HL-60/S4 treated with retinoic acid at 250 ng/mL for 4 days and 3 days (cell line): Measurements from ENCODE around the gene CAMKK2.
"Not testable (repeated sequence)": the region's sequence is repeated elsewhere in the genome, so short reads cannot be mapped to it uniquely, and the experiment has no call there.

Experiments
- in situ Hi-C: fragments of 300-500 bp; cut with MboI; formaldehyde crosslinking; loops from 2 replicates; pipeline ENCODE4 v1.7.0; 2022; ENCODE audit warnings: low sequenced_read_pairs

The CAMKK2 gene

DNA sequence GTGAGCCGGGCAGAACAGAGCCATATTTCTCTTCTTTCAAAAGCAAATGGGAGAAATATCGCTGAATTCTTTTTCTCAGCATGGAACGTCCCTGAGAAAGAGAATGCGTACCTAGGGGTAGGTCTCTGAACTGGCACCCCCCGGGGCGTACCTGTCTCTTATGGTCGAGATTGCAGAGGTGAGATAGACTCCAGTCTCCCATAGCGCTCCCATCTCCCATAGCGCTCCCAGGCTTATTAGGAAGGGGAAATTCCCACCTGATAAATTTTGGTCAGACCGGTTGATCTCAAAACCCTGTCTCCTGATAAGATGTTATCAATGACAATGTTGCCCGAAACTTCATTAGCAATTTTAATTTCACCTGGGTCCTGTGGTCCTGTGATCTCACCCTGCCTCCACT lies 16.0 kb downstream of the CAMKK2 start:
- in situ Hi-C loops, result not testable (repeated sequence)

DNA sequence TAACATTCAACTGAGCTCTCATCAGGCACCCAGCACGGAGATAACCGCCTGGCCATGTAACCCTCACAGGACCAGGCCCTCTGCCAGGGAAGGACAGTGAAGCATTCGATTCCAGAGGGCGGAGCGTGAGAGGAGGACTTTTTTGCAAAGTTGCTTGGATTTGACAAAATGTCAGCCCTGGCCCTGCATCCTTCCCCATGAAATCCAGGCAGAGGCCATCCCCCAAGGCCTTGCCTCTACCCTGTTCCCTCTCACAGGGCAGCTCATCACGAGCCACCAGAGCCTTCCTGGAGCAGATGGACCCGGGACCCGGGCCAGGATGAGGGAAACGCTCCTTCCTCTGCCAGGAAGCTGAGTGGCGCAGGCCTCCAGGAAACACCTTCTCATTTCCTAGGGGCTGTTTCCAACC lies 17.0 kb downstream of the CAMKK2 start:
- in situ Hi-C loops, result no loop called here

DNA sequence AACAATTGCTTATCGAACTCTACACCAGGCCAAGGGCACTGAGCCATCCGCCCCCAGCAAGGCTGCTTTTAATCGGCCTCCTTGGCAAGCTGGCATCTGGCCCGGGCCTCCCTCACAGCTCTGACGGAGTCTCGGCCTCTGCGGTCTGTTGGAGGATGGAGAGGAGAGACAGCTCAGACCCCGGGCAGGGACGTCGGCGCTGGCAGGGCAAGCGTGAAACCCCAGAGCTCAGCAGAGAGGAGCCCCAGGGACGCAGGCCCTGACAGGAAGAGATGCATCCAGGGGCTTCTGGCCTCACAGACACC lies 17.5 kb downstream of the CAMKK2 start:
- in situ Hi-C loops, result no loop called here

DNA sequence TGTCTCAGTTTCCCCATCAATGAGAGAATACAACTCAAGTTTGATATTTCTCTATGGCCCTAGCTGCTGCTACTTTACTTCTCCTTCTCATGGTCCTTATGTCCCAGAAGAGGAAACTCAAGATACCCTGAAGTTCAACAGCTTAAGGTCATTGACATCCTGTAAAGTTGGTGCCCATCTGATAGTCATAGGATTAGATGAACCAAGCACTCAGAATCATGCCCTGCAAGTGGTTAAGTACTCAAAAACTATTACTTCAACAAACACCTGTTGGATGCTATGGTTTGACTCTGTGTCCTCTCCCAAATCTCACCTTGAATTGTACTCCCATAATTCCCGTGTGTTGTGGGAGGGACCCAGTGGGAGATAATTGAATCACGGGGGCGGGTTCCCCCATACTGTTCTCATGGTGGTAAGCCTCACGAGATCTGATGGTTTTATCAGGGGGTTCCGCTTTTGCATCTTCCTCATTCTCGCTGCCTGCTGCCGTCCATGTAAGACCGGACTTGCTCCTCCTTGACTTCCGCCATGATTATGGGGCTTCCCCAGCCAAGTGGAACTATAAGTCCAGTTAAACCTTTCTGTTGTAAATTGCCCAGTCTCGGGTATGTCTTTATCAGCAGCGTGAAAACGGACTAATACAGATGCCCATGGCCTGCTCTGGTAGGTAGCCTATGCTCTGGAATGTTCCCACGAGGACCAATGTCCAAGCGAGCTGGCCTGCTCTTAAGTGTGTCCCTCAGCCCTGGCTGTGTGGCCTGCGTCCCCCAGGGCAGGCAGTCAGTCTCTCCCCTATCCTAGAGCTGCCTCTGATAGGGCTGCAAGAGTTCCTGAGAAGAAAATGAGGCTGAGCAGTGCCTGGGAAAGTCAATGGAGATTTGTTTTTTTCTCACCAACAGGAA lies 18.1 kb downstream of the CAMKK2 start:
- in situ Hi-C loops, result no loop called here

DNA sequence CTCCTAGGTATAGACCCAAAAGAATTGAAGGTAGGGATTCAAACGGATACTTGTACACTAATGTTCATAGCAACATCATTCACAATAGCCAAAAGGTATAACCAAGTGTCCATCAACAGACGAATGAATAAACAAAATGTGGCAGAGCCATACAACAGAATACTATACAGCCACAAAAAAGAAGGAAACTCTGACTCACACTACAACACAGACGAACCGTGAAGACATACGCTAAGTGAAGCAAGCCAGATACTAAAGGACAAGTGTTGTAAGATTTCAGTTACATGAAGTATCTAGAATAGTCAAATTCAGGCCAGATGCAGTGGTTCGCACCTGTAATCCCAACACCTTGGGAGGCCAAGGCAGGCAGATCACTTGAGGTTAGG lies 19.1 kb downstream of the CAMKK2 start:
- in situ Hi-C loops, result no loop called here

DNA sequence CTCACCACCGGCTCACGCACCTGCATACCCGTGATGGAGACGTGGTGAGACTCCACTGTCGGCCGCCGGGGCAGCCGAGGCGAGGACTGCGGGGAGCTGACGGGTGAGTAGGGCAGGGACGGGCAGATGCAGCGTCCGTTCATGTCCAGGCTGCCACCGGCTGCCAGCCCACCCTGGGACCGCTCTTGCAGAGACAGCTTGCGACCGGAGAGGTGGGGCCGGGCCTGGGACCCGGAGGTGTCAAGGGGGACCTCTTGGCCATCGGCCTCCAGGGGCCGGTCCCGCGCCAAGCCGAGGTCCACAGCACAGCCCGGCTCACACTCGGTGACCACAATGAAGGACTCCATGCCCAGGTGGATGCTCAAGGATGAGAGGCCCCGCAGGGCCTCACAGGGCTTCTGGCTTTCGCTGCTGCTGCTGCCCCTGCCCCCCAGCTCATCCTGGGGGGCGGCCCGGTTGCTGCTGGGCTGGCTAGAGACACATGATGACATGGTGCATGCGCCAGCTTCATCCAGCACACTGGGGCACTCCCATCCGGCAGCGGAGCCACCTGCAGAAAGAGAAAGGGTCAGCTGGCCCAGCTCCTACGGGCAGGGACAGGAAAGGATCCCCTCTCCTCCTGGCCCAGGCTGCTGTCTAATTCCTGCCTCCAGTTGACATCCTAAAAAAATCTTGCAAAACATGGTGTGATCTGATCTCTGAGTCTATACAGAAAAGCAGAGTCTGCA lies 22.3 kb downstream of the CAMKK2 start:
- in situ Hi-C loops, result no loop called here

DNA sequence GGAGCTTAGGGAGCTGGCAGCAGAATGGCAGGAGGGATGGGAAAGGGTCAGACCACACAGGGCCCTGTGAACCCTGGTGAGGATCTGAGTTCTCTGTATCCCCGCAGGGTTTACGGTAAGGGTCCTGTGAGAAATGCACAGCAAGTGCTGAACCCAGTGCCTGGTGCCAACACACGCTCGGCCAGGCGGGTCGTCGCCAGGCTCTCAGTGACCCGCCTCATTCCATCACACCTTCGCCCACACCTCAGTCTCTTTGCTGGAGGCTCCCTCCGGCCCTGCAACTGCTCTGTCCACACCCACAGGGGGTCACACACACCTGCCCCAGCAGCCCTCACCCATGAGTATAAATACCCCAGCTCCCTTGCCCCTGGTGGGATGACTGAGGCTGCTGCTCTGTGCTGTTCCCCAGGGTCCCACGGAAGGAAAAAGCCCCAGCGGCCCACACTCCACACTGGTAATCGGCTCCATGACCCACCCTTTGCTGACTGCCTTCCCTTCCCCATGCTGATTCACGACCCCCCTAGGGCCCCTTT lies 23.1 kb downstream of the CAMKK2 start:
- in situ Hi-C loops, result no loop called here

DNA sequence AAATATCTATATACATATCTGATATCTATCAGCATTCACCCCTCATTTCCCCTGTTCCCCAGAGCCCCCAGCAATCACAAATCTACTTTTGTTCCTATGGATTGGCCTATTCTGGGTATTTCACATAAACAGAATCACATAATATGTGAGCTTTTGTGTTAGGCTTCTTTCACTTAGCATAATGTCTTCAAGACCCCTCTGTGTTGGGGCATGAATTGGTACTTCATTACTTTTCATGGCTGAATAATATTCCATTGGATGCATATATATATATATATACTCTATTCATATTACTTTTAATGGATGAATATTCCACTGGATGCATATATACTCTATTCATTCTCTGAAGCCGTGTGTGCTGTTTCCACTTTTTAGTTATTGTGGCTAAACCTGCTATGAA lies 28.7 kb downstream of the CAMKK2 start:
- in situ Hi-C loops, result no loop called here

DNA sequence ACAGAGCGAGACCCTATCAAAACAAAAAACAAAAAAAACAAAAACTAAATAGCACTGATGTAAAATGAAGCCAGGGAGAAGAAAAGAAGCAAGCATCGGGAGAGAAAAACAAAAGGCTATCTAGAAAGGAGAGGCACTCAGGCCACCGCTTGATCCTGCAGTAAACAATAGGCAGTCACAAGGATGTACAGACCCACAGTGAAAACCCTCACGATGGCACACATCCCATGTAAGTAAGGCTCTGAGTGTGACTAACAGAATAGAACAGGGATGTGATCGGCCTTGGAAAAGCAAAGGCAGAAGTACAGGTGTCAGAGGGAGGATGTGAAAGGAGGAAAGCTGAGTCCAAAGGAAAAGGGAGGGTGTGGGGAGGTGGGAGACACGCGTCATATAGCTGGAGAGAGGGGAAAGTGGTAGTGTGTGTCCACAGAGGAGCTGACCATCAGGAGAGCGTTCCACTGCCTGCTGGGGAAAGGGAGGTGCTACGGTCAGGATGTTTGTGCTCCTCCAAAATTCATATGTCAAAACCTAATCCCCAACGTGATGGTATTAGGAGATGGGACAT lies 31.5 kb downstream of the CAMKK2 start:
- in situ Hi-C loops, result no loop called here

DNA sequence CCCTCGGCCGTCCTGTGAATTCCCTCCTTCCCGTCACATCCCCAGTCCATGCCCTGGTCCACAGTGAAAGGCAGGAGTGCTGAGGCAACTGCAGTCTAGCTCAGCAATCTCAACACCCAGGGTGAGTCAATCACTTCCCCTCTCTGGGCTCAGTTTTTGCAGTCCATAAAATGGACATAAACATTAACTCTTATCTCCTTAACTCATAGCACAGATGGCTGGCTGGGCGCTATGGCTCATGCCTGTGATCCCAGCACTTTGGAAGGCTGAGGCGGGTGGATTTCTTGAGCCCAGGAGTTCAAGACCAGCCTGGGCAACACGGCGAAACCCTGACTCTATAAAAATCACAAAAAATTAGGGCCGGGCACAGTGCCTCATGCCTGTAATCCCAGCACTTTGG lies 32.4 kb downstream of the CAMKK2 start:
- in situ Hi-C loops, result no loop called here

- in situ Hi-C loops, result no loop called here
These were observed 33.1 kb downstream of the CAMKK2 start for GRCh38 chr12:121263206-121263935.

DNA sequence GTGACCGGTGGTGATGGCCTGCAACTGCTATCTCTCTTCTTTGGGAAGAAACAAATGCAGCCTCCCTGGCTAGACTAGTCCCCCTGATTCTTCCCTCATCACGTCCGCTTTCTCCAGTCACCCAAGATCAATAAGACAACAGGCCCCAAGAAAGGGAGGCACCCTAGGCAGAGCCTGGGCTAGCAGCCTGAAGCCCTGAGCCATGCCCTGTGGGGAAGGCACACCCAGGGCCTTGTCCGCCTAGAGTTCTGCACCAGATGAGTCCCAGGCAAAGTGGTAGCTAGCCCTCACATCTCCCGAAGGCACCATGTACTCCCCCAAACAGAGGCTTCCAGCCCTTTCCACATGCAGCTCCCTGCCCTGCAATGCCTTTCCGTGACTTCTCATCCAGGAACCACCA lies 35.1 kb downstream of the CAMKK2 start:
- in situ Hi-C loops, result no loop called here

- in situ Hi-C loops, result no loop called here
These were observed 36.4 kb downstream of the CAMKK2 start for GRCh38 chr12:121260091-121260490.

DNA sequence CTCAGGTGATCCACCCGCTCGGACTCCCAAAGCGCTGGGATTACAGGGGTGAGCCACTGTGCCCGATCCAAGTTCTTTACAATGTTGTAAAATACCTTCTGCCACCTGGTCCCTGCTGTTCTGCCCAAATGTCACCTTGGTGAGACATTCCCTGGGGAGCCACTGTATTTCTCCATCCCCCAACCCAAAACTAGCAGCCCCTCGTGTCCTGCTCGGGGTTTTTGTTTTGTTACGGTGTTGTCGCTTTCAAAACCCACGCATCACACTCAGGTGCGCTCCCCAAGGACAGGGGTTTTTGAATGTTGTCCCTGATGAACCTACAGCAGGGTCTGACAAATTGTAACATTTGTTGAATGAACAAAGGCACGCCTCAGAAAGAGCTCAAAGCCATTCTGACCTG lies 37.4 kb downstream of the CAMKK2 start:
- in situ Hi-C loops, result no loop called here

GRCh38 chr12:121257704-121258449 lies 38.6 kb downstream of the CAMKK2 start:
- in situ Hi-C loops, result not testable (repeated sequence)

- in situ Hi-C loops, result no loop called here
These were observed 41.1 kb downstream of the CAMKK2 start for GRCh38 chr12:121255433-121255832.

- in situ Hi-C loops, result no loop called here
These were observed 42.7 kb downstream of the CAMKK2 start for GRCh38 chr12:121253638-121254335.

DNA sequence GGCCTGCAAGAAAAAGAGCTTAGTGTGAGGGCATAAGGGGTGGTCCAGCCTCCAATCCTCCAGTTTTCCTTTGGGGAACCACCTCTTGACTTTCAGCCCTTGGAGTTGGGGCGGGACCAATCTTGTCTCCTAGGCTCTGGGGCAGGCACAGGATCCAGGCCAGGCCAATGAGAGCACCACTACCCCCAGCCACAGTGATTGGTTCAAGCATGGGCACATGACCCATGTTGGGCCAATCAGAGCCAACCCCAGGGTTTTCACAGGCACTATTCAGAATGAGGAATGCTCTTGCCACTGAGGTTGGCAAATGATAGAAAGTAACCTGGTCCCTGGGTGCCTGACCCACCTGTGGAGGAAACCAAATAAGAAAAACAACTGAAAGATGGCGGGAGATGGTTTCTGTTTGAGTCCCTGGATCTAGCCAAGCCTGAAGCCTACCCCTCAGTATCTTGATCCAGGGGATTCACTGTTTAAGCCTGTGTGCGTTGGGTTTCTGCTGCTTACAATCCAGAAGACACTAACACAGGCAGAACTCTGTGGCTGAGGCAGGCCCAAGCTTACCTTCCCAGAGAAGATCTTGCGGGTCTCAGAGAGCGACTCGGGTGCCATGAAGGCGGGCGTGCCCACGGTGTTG lies 43.7 kb downstream of the CAMKK2 start:
- in situ Hi-C loops, result no loop called here

DNA sequence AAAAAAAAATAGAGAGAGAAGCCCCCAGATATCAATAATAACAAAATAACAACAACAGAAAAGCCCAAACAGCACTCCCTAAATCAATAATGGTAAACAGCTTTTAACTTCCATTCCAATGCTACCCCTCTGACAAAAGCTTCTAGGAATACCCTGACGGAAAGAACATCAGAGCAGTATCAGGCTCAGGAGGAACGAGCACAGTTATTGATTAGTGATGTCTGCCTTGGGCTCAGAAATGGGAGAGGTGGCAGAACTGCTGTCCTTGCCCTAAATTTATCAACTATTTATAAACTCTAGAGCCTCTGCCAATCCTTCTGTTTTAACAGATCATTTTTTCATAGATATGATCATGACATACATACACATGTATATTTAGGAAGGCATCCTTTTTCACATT lies 44.7 kb downstream of the CAMKK2 start:
- in situ Hi-C loops, result no loop called here
